Left ventricle myocardium inferior (tissue), 1 donor: ENCODE data around the gene C1orf87. TPM values are rescaled to one million over a fixed set of nuclear protein-coding genes. Genes with fewer than 3 reads are reported as not detected.

Experiments
- DNase-seq: peaks from one replicate; pipeline ENCODE4 v3.0.0-alpha.2; 2020
- H3K27ac ChIP-seq: fragments of 200-600 bp; replicated peaks from 2 replicates; pipeline ENCODE4 v1.8.0; 2021
- H3K27me3 ChIP-seq: fragments of 200-600 bp; 2 replicates; pipeline ENCODE4 v1.8.0; 2021; ENCODE audit warnings: low read depth
- H3K36me3 ChIP-seq: fragments of 200-600 bp; 2 replicates; pipeline ENCODE4 v1.8.0; 2021
- H3K4me1 ChIP-seq: fragments of 200-600 bp; 2 replicates; pipeline ENCODE4 v1.8.0; 2021
- H3K4me3 ChIP-seq: fragments of 200-600 bp; 2 replicates; pipeline ENCODE4 v1.8.0; 2021; ENCODE audit warnings: mild to moderate bottlenecking, moderate library complexity
- H3K9me3 ChIP-seq: fragments of 200-600 bp; replicated peaks from 2 replicates; pipeline ENCODE4 v1.8.0; 2021
- intact Hi-C: fragments of 100-400 bp; cut with micrococcal nuclease; formaldehyde crosslinking; loops from one replicate; pipeline ENCODE4 v1.11.0; 2022
- total RNA-seq: library from RNA; stranded (reverse); fragmentation: NEBNext Ultra II Directional; extraction: Animal tissue kit (Norgen Biotek cat#: 25700); gene quantifications from one replicate; pipeline ENCODE4 v1.2.1, GENCODE V29; 2021
- TF ChIP-seq, protein P1 (sequence below): fragments of 200-600 bp; IDR thresholded peaks from 2 replicates; pipeline ENCODE4 v1.8.0; 2021; ENCODE audit warnings: antibody characterized with exemption, mild to moderate bottlenecking, borderline replicate concordance
- donor health status: DM: no; HTN: yes; CAD: no; lungs with severe emphysema.

Gene C1orf87
- total RNA-seq, 1 donor from 2014 or later, result not detected

DNA sequence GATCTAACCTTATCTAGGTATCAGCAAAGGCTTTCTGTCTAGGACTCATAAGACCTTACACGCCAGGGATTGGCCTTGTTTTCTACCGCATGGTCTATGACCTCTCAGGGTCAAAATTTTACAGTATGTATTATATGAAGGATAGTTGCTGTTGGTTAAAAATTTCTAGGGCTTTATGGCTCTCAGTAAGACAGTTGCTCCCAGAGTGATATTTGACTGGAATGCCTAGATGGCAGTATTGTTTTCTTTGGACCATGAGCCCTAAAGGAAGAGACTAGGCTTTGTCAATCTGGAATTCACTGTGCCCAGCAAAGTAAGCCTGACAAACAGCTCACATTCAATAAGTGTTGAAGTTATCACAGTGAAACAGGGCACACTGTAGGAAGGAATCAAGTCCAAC, 37.6 kb downstream of the C1orf87 start:
- no peak overlapping the region for H3K27ac ChIP-seq
- TF ChIP-seq, protein P1, sequence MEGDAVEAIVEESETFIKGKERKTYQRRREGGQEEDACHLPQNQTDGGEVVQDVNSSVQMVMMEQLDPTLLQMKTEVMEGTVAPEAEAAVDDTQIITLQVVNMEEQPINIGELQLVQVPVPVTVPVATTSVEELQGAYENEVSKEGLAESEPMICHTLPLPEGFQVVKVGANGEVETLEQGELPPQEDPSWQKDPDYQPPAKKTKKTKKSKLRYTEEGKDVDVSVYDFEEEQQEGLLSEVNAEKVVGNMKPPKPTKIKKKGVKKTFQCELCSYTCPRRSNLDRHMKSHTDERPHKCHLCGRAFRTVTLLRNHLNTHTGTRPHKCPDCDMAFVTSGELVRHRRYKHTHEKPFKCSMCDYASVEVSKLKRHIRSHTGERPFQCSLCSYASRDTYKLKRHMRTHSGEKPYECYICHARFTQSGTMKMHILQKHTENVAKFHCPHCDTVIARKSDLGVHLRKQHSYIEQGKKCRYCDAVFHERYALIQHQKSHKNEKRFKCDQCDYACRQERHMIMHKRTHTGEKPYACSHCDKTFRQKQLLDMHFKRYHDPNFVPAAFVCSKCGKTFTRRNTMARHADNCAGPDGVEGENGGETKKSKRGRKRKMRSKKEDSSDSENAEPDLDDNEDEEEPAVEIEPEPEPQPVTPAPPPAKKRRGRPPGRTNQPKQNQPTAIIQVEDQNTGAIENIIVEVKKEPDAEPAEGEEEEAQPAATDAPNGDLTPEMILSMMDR, result no peak
- DNase-seq, result no peak
- H3K4me1 ChIP-seq, result no peaks in the 10 kb centered on the region
- intact Hi-C loops, result no loop called here
- no peaks in the 10 kb centered on the region for H3K36me3 ChIP-seq
- H3K4me3 ChIP-seq, result no peak overlapping the region
- H3K27me3 ChIP-seq, result no peaks in the 10 kb centered on the region
- H3K9me3 ChIP-seq, result no peaks in the 10 kb centered on the region

GRCh38 chr1:60034999-60035398, 38.6 kb downstream of the C1orf87 start:
- no peaks in the 10 kb centered on the region for H3K27me3 ChIP-seq
- no peaks in the 10 kb centered on the region for H3K36me3 ChIP-seq
- TF ChIP-seq, protein P1, result no peak
- H3K4me1 ChIP-seq, result no peaks in the 10 kb centered on the region
- H3K9me3 ChIP-seq, result no peaks in the 10 kb centered on the region
- no peak for DNase-seq
- H3K27ac ChIP-seq, result no peak overlapping the region
- H3K4me3 ChIP-seq, result no peak overlapping the region
- intact Hi-C loops, result no loop called here

- H3K4me1 ChIP-seq, result no peaks in the 10 kb centered on the region
- H3K27me3 ChIP-seq, result no peaks in the 10 kb centered on the region
- no peaks in the 10 kb centered on the region for H3K36me3 ChIP-seq
- no peak overlapping the region for H3K27ac ChIP-seq
- no peak for DNase-seq
- intact Hi-C loops, result no loop called here
- H3K9me3 ChIP-seq, result no peaks in the 10 kb centered on the region
- H3K4me3 ChIP-seq, result no peak overlapping the region
- TF ChIP-seq, protein P1, result no peak
Measured at GRCh38 chr1:60033066-60033465, 40.5 kb downstream of the C1orf87 start.

GRCh38 chr1:60031146-60031545, 42.4 kb downstream of the C1orf87 start:
- Histone ChIP-seq H3K9me3 (no peaks in the 10 kb centered on the region), H3K4me3 (no peak overlapping the region), H3K27me3 (no peaks in the 10 kb centered on the region), H3K36me3 (no peaks in the 10 kb centered on the region), H3K4me1 (no peaks in the 10 kb centered on the region), H3K27ac (no peak overlapping the region)
- TF ChIP-seq, protein P1, result no peak
- DNase-seq, result no peak
- intact Hi-C loops, result no loop called here

GRCh38 chr1:60025552-60025951, 48.0 kb downstream of the C1orf87 start:
- intact Hi-C loops, result no loop called here
- Histone ChIP-seq H3K9me3 (peaks cover 1% of the 10 kb centered on the region), H3K4me1 (no peaks in the 10 kb centered on the region), H3K36me3 (no peaks in the 10 kb centered on the region), H3K4me3 (no peak overlapping the region), H3K27me3 (no peaks in the 10 kb centered on the region), H3K27ac (no peak overlapping the region)
- TF ChIP-seq, protein P1, result no peak
- no peak for DNase-seq
